Liver (tissue), 9 donors: ENCODE data around the gene CACNG4. TPM values are rescaled to one million over a fixed set of nuclear protein-coding genes. Genes with fewer than 3 reads are reported as not detected.

Experiments
- DNase-seq: peaks from one replicate; pipeline ENCODE4 v3.0.0-alpha.2; 2017; ENCODE audit warnings: low spot score
- H3K27ac ChIP-seq, 2 donors: one replicate each; pipeline ENCODE4 v1.7.0; 2013; ENCODE audit warnings: inconsistent platforms in 2 of 2, low read length in 2 of 2, control low read depth in 1 of 2, low read depth in 1 of 2, mild to moderate bottlenecking in 1 of 2
- H3K27me3 ChIP-seq, 4 donors: one replicate each; pipeline versions ENCODE4 v1.6.1 to v1.7.0; 2013; ENCODE audit warnings: low read length in 3 of 4, inconsistent platforms in 1 of 4, mild to moderate bottlenecking in 1 of 4, moderate library complexity in 1 of 4; ENCODE audit not compliant: control insufficient read depth in 4 of 4, insufficient read depth in 4 of 4
- H3K36me3 ChIP-seq, 4 donors: one replicate each; pipeline versions ENCODE4 v1.6.1 to v1.7.0; 2013; ENCODE audit warnings: low read length in 3 of 4, mild to moderate bottlenecking in 3 of 4, low read depth in 1 of 4, moderate library complexity in 1 of 4; ENCODE audit not compliant: control insufficient read depth in 4 of 4, insufficient read depth in 3 of 4
- H3K4me1 ChIP-seq, 4 donors: one replicate each; pipeline versions ENCODE4 v1.6.1 to v1.7.0; 2013; ENCODE audit warnings: low read length in 3 of 4, mild to moderate bottlenecking in 3 of 4, moderate library complexity in 1 of 4; ENCODE audit not compliant: control insufficient read depth in 4 of 4, insufficient read depth in 4 of 4
- H3K4me3 ChIP-seq, 3 donors: one replicate each; pipeline versions ENCODE4 v1.6.1 to v1.7.0; 2013; ENCODE audit warnings: low read length in 3 of 3, control low read depth in 1 of 3, low read depth in 1 of 3, mild to moderate bottlenecking in 1 of 3
- H3K9ac ChIP-seq, 2 donors: one replicate each; pipeline ENCODE4 v1.7.0; 2013; ENCODE audit warnings: low read length in 2 of 2, mild to moderate bottlenecking in 2 of 2, moderate library complexity in 2 of 2, control low read depth in 1 of 2, low read depth in 1 of 2
- H3K9me3 ChIP-seq, 4 donors: one replicate each; pipeline versions ENCODE4 v1.6.1 to v1.7.0; 2013; ENCODE audit warnings: low read length in 3 of 4; ENCODE audit not compliant: control insufficient read depth in 4 of 4
- EGR1 ChIP-seq, 2 donors: IDR thresholded peaks; 2 replicates each; pipeline ENCODE4 v1.6.1; 2016 to 2018; ENCODE audit warnings: antibody characterized with exemption in 2 of 2, low read depth in 2 of 2
- FOXA1 ChIP-seq: IDR thresholded peaks from 2 replicates; pipeline ENCODE4 v1.6.1; 2016; ENCODE audit warnings: antibody characterized with exemption
- FOXA2 ChIP-seq: IDR thresholded peaks from 2 replicates; pipeline ENCODE4 v1.6.1; 2016; ENCODE audit warnings: antibody characterized with exemption
- GABPA ChIP-seq, 2 donors: IDR thresholded peaks in 1 of 2; conservative IDR thresholded peaks in 1 of 2; 2 replicates each; pipeline ENCODE4 v1.6.1; 2016; ENCODE audit warnings: antibody characterized with exemption in 2 of 2, mild to moderate bottlenecking in 1 of 2, moderate library complexity in 1 of 2
- HNF4G ChIP-seq: IDR thresholded peaks from 2 replicates; pipeline ENCODE4 v1.6.1; 2016; ENCODE audit warnings: antibody characterized with exemption
- JUND ChIP-seq, 2 donors: IDR thresholded peaks; 2 replicates each; pipeline ENCODE4 v1.6.1; 2016; ENCODE audit warnings: antibody characterized with exemption in 2 of 2
- NR2F2 ChIP-seq: IDR thresholded peaks from 2 replicates; pipeline ENCODE4 v1.6.1; 2016; ENCODE audit warnings: antibody characterized with exemption
- RAD21 ChIP-seq, 2 donors: IDR thresholded peaks; 2 replicates each; pipeline ENCODE4 v1.6.1; 2016; ENCODE audit warnings: antibody characterized with exemption in 2 of 2, mild to moderate bottlenecking in 2 of 2
- TAF1 ChIP-seq: conservative IDR thresholded peaks from 2 replicates; pipeline ENCODE4 v1.6.1; 2016; ENCODE audit warnings: antibody characterized with exemption, mild to moderate bottlenecking
- WGBS: extraction: QIAGEN DNeasy Blood & Tissue Kit; methylation state at CpG from one replicate; pipeline ENCODE4 v1.1.7; 2013; 5-methylcytosine and 5-hydroxymethylcytosine counted together
- polyA plus RNA-seq, 2 donors: library from polyadenylated mRNA; stranded (reverse) in 1 of 2; unstranded in 1 of 2; fragments of 200-250 nt in 1 of 2; fragments of >200 nt in 1 of 2; fragmentation: Nextera tagmentation in 1 of 2; extraction: Ambion mirVana in 1 of 2; gene quantifications; one replicate each; pipeline versions ENCODE4 v1.2.1 to v1.2.3, GENCODE V29; 2013 to 2015
- total RNA-seq, 2 donors: library from RNA; depleted of rRNA; stranded (reverse); fragments of >200 nt; gene quantifications; one replicate each; pipeline ENCODE4 v1.2.3, GENCODE V29; 2014
- TF ChIP-seq, protein P1 (sequence below): IDR thresholded peaks from 2 replicates; pipeline ENCODE4 v1.6.1; 2016; ENCODE audit warnings: antibody characterized with exemption
- TF ChIP-seq, protein P2 (sequence below): IDR thresholded peaks from 2 replicates; pipeline ENCODE4 v1.6.1; 2016; ENCODE audit warnings: antibody characterized with exemption
- TF ChIP-seq, protein P3 (sequence below): fragments of 150-350 bp; IDR thresholded peaks from 2 replicates; pipeline ENCODE4 v1.5.1; 2017; ENCODE audit warnings: improper control_type of control experiment, low read depth, low read length; ENCODE audit not compliant: missing input control
- TF ChIP-seq, protein P4 (sequence below): IDR thresholded peaks from 2 replicates; pipeline ENCODE4 v1.6.1; 2016; ENCODE audit warnings: antibody characterized with exemption, mild to moderate bottlenecking
- donor health status: healthy.
- donor health status: healthy.
- donor health status: healthy.
- donor health status: healthy.
- donor health status: healthy.

The CACNG4 gene
- total and polyA plus RNA-seq, 4 donors = 0.02 to 0.09 (median 0.08) TPM; not detected in 1

DNA sequence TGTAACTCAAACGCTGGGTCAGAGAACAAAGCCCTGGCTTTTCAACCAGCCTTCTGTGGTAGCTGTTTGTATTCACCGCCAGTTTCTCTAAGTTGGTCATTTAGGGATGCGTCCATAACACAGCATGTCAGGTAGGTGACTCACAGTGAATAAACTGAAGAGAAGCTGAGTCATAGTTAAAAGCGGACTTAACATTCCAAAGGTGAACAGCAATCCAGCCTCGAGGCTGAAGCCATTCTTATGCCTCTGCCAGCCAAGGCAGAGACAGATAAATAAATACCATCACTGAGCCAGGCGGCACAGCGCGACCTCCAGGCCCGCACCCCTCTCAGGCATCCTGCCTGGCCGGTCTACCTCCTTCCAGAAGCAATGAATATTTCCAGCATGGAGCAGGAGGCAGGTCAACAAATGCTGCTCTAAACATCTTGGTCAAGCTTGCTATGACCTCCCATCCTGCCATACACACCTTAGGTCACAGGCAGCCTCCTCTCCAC lies 12.4 kb upstream of the CACNG4 start:
- H3K36me3 ChIP-seq = no peaks in the 10 kb centered on the region
- no peak overlapping the region for H3K9ac ChIP-seq
- DNase-seq = no peak
- 78% methylated on average over 10 of the region's 10 CpGs for WGBS
- TF ChIP-seq, protein P1, sequence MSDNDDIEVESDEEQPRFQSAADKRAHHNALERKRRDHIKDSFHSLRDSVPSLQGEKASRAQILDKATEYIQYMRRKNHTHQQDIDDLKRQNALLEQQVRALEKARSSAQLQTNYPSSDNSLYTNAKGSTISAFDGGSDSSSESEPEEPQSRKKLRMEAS = no peak
- TF ChIP-seq JUND (IDR thresholded peaks at IDR 0.05) = peak in 1 of 2 donors; percentile 53
- no peak overlapping the region for H3K4me3 ChIP-seq
- H3K27ac ChIP-seq = no peak overlapping the region
- H3K9me3 ChIP-seq = no peaks in the 10 kb centered on the region
- H3K4me1 ChIP-seq = no peaks in the 10 kb centered on the region
- no peaks in the 10 kb centered on the region for H3K27me3 ChIP-seq

DNA sequence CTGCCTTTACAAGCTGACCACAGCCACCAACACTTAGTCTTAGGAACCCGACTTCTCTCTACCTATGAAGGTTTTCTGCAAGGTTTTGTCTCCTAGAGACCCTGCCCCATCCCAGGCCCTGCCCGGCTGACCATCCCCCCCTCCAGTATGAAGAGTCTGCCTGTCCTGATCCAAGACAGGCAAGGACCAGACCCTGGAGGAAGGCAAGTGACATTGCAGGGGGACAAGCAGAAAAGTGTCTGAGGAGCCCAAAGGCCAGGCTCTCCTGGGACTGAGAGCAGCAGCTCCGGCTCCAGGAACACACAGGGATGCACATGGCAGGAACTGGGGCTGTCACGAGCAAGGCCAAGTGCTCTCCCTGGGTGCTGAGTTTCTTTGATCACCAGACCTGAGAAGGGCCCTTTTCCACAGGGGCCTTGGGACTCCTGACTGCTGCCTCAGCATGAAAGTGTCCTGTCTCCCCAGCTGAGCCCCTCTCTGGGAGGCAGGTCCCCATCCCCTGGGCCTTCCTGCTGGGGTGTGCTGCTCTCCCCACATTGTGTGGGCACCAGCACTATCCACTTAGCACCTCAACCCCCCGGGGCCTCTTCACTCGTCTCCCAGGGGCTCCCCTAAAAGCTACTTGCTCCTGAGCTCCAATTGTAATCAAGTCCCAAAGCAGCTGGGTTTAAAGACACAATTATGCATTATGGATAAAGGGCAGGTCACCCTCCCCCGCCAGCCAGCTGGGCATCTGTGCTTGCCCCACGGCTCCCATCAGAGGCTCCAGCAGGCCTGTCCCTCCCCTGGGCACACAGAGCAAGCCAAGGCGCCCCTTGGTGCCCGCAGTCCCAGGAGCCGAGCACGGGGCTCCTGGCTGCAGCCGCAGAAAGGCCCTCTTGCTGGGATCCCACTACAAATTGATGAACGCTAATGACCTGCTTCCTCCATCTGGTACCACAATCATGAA lies 11.6 kb upstream of the CACNG4 start:
- WGBS = 90% methylated on average over 14 of the region's 14 CpGs
- TF ChIP-seq TAF1 (no peak), RAD21 (IDR thresholded peaks at IDR 0.05) (no peak), EGR1 (IDR thresholded peaks at IDR 0.05; ENCODE audit: low read depth in 2 of 2) (no peak), FOXA1 (no peak), FOXA2 (no peak), GABPA (IDR thresholded peaks at IDR 0.05 in 1 of 2, conservative IDR thresholded peaks at IDR 0.05 in 1 of 2) (no peak), NR2F2 (no peak), HNF4G (no peak)
- TF ChIP-seq, protein P2, sequence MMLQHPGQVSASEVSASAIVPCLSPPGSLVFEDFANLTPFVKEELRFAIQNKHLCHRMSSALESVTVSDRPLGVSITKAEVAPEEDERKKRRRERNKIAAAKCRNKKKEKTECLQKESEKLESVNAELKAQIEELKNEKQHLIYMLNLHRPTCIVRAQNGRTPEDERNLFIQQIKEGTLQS = no peak
- TF ChIP-seq, protein P3, sequence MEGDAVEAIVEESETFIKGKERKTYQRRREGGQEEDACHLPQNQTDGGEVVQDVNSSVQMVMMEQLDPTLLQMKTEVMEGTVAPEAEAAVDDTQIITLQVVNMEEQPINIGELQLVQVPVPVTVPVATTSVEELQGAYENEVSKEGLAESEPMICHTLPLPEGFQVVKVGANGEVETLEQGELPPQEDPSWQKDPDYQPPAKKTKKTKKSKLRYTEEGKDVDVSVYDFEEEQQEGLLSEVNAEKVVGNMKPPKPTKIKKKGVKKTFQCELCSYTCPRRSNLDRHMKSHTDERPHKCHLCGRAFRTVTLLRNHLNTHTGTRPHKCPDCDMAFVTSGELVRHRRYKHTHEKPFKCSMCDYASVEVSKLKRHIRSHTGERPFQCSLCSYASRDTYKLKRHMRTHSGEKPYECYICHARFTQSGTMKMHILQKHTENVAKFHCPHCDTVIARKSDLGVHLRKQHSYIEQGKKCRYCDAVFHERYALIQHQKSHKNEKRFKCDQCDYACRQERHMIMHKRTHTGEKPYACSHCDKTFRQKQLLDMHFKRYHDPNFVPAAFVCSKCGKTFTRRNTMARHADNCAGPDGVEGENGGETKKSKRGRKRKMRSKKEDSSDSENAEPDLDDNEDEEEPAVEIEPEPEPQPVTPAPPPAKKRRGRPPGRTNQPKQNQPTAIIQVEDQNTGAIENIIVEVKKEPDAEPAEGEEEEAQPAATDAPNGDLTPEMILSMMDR = no peak
- TF ChIP-seq, protein P4, sequence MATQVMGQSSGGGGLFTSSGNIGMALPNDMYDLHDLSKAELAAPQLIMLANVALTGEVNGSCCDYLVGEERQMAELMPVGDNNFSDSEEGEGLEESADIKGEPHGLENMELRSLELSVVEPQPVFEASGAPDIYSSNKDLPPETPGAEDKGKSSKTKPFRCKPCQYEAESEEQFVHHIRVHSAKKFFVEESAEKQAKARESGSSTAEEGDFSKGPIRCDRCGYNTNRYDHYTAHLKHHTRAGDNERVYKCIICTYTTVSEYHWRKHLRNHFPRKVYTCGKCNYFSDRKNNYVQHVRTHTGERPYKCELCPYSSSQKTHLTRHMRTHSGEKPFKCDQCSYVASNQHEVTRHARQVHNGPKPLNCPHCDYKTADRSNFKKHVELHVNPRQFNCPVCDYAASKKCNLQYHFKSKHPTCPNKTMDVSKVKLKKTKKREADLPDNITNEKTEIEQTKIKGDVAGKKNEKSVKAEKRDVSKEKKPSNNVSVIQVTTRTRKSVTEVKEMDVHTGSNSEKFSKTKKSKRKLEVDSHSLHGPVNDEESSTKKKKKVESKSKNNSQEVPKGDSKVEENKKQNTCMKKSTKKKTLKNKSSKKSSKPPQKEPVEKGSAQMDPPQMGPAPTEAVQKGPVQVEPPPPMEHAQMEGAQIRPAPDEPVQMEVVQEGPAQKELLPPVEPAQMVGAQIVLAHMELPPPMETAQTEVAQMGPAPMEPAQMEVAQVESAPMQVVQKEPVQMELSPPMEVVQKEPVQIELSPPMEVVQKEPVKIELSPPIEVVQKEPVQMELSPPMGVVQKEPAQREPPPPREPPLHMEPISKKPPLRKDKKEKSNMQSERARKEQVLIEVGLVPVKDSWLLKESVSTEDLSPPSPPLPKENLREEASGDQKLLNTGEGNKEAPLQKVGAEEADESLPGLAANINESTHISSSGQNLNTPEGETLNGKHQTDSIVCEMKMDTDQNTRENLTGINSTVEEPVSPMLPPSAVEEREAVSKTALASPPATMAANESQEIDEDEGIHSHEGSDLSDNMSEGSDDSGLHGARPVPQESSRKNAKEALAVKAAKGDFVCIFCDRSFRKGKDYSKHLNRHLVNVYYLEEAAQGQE = no peak
- H3K4me1 ChIP-seq = no peaks in the 10 kb centered on the region
- peaks cover 0 to 2% (median 0%) of the 10 kb centered on the region in 4 donors for H3K27me3 ChIP-seq
- no peaks in the 10 kb centered on the region for H3K36me3 ChIP-seq
- H3K27ac ChIP-seq = no peak overlapping the region
- no peaks in the 10 kb centered on the region for H3K9me3 ChIP-seq
- H3K9ac ChIP-seq = no peak overlapping the region
- H3K4me3 ChIP-seq = no peak overlapping the region
- no peak for DNase-seq
